GM23338 (cell line): ENCODE measurements around the gene RNF180. TPM values are rescaled to one million over a fixed set of nuclear protein-coding genes. Genes with fewer than 3 reads are reported as not detected.

Source experiments
- ATAC-seq: fragments of 200-7000 bp; cut with Tn5 transposase; 3 replicates; pipeline ENCODE4 v1.9.1; 2020
- DNase-seq: peaks from one replicate; pipeline ENCODE4 v3.0.0-alpha.2; 2015; ENCODE audit warnings: low spot score
- H2AFZ ChIP-seq: fragments of 200-600 bp; sonication (generic); 2 replicates; pipeline ENCODE4 v1.8.0; 2016; ENCODE audit warnings: antibody characterized with exemption, mild to moderate bottlenecking, moderate library complexity
- H3F3A ChIP-seq: fragments of 200-600 bp; sonication (generic); replicated peaks from 2 replicates; pipeline ENCODE4 v1.8.0; 2017; ENCODE audit warnings: antibody characterized with exemption, mixed run types, low read depth
- H3K27ac ChIP-seq: fragments of 200-600 bp; sonication (generic); 2 replicates; pipeline ENCODE4 v1.6.1; 2016; ENCODE audit warnings: low read depth
- H3K27me3 ChIP-seq: fragments of 200-600 bp; sonication (generic); 2 replicates; pipeline ENCODE4 v1.8.0; 2016; ENCODE audit warnings: mild to moderate bottlenecking, mixed run types, moderate library complexity; ENCODE audit not compliant: insufficient read depth
- H3K36me3 ChIP-seq: fragments of 200-600 bp; sonication (generic); 2 replicates; pipeline ENCODE4 v1.8.0; 2016; ENCODE audit warnings: mild to moderate bottlenecking; ENCODE audit not compliant: insufficient read depth
- H3K4me1 ChIP-seq: fragments of 200-600 bp; sonication (generic); 2 replicates; pipeline ENCODE4 v1.8.0; 2016; ENCODE audit warnings: mild to moderate bottlenecking, moderate library complexity; ENCODE audit not compliant: insufficient read depth
- H3K4me2 ChIP-seq: fragments of 200-600 bp; sonication (generic); 2 replicates; pipeline ENCODE4 v1.7.1; 2017; ENCODE audit warnings: mixed run types
- H3K4me3 ChIP-seq: fragments of 200-600 bp; sonication (generic); 2 replicates; pipeline ENCODE4 v1.6.1; 2016; ENCODE audit warnings: mixed run types
- H3K79me2 ChIP-seq: fragments of 200-600 bp; sonication (generic); replicated peaks from 2 replicates; pipeline ENCODE4 v1.8.0; 2017; ENCODE audit warnings: mild to moderate bottlenecking; ENCODE audit not compliant: insufficient read depth
- H3K9me2 ChIP-seq: fragments of 200-600 bp; sonication (generic); 2 replicates; pipeline ENCODE4 v1.8.0; 2017; ENCODE audit not compliant: insufficient read depth
- H4K20me1 ChIP-seq: fragments of 200-600 bp; sonication (generic); replicated peaks from 2 replicates; pipeline ENCODE4 v1.8.0; 2017; ENCODE audit warnings: mild to moderate bottlenecking; ENCODE audit not compliant: insufficient read depth
- H3K27ac Mint-ChIP-seq: 2 replicates; pipeline ENCODE4 v1.8.0; 2020; ENCODE audit warnings: inconsistent platforms, mild to moderate bottlenecking, moderate library complexity, mixed read lengths
- H3K27me3 Mint-ChIP-seq: 3 replicates; pipeline ENCODE4 v1.8.0; 2022; ENCODE audit warnings: low read depth, mild to moderate bottlenecking, moderate library complexity, mixed read lengths, inconsistent platforms; ENCODE audit not compliant: insufficient read depth, poor library complexity
- H3K36me3 Mint-ChIP-seq: 3 replicates; pipeline ENCODE4 v1.8.0; 2021; ENCODE audit warnings: low read depth, mild to moderate bottlenecking, inconsistent platforms, moderate library complexity, mixed read lengths
- H3K4me1 Mint-ChIP-seq: 3 replicates; pipeline ENCODE4 v1.8.0; 2020; ENCODE audit warnings: mild to moderate bottlenecking, inconsistent platforms, mixed read lengths
- H3K4me3 Mint-ChIP-seq: 3 replicates; pipeline ENCODE4 v1.8.0; 2021; ENCODE audit warnings: moderate library complexity, mild to moderate bottlenecking, inconsistent platforms, mixed read lengths
- H3K9me3 Mint-ChIP-seq: 3 replicates; pipeline ENCODE4 v1.8.0; 2020; ENCODE audit warnings: moderate library complexity, mild to moderate bottlenecking, inconsistent platforms, mixed read lengths
- EZH2 ChIP-seq: fragments of 200-600 bp; sonication (generic); IDR thresholded peaks from one replicate; pipeline ENCODE4 v1.8.0; 2017; ENCODE audit warnings: antibody characterized with exemption, mild to moderate bottlenecking, low read depth; ENCODE audit not compliant: unreplicated experiment
- EZH2phosphoT487 ChIP-seq: fragments of 200-600 bp; sonication (generic); IDR thresholded peaks from one replicate; pipeline ENCODE4 v1.8.1; 2018; ENCODE audit warnings: antibody characterized with exemption; ENCODE audit not compliant: unreplicated experiment
- STAT1 ChIP-seq: IDR thresholded peaks from one replicate; pipeline ENCODE4 v1.6.1; 2016; ENCODE audit warnings: antibody characterized with exemption; ENCODE audit not compliant: unreplicated experiment
- ZNF331 ChIP-seq: fragments of 250-450 bp; sonication (Bioruptor Pico); IDR thresholded peaks from 2 replicates; pipeline ENCODE4 v1.5.0; 2020; ENCODE audit warnings: low read depth, mild to moderate bottlenecking, moderate library complexity
- ZNF462 ChIP-seq: fragments of 250-450 bp; sonication (Bioruptor Pico); IDR thresholded peaks from 2 replicates; pipeline ENCODE4 v1.5.0; 2020; ENCODE audit warnings: mild to moderate bottlenecking, moderate library complexity
- polyA plus RNA-seq: library from polyadenylated mRNA; unstranded; fragments of >200 nt; fragmentation: Nextera tagmentation; extraction: Ambion mirVana; gene quantifications from 2 replicates; pipeline ENCODE4 v1.2.1, GENCODE V29; 2016
- total RNA-seq: library from RNA; depleted of rRNA; stranded (reverse); fragments of >200 nt; shearing (Covaris generic); gene quantifications from 2 replicates; pipeline ENCODE4 v1.2.3, GENCODE V29; 2014
- TF ChIP-seq, protein P1 (sequence below), 2 experiments: fragments of 200-600 bp in 1 of 2; sonication (generic) in 1 of 2; conservative IDR thresholded peaks; 2 replicates each; pipeline versions ENCODE4 v1.5.1 to v1.6.1; 2016 to 2017; ENCODE audit warnings: antibody characterized with exemption in 2 of 2, low read depth in 2 of 2, mild to moderate bottlenecking in 2 of 2, moderate library complexity in 1 of 2

The RNF180 gene
- total and polyA plus RNA-seq, 2 experiments from 2014 or later: 2.0 to 4.2 TPM

GRCh38 chr5:64180661-64181343 lies 15.2 kb downstream of the RNF180 start:
- Histone ChIP-seq H3K79me2 (no peaks in the 10 kb centered on the region), H4K20me1 (no peaks in the 10 kb centered on the region), H3K27me3 (no peaks in the 10 kb centered on the region), H3K4me3 (no peak overlapping the region), H3K4me2 (no peak overlapping the region), H3K9me2 (no peaks in the 10 kb centered on the region), H3K4me1 (no peaks in the 10 kb centered on the region), H3K27ac (no peak overlapping the region), H3K36me3 (no peaks in the 10 kb centered on the region), H2AFZ (peak overlapping the region; percentile 58; the same call in 1 of the 2 replicates), H3F3A (no peaks in the 10 kb centered on the region)
- no peaks in the 10 kb centered on the region for H3K9me3 Mint-ChIP-seq
- H3K4me1 Mint-ChIP-seq: no peaks in the 10 kb centered on the region
- no peak for DNase-seq
- H3K4me3 Mint-ChIP-seq: no peak overlapping the region
- peak overlapping the region; percentile 33; the same call in 1 of the 2 replicates for H3K27ac Mint-ChIP-seq
- H3K36me3 Mint-ChIP-seq: no peaks in the 10 kb centered on the region
- no peak for ATAC-seq
- no peak for TF ChIP-seq STAT1
- no peak for TF ChIP-seq ZNF462
- H3K27me3 Mint-ChIP-seq: no peaks in the 10 kb centered on the region

DNA sequence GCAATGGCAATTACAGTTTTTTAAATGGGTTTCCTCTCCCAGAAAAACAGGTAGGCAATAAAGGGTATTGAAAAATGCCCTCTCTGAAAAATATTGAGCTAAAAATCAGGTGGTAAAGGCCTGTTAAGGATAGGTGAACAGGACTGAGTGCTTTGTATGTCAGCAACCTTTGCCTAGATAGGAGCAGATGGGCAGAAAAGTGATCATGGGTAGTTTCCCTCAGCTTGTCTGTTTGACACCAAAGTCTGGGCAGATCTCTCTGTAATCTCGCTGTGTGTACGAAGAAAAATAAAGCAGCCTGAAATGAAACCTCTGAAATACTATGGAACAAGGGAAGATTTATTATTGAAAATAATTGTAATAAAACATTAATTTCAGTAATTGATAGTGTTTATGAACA lies 15.8 kb downstream of the RNF180 start:
- no peak for DNase-seq
- Histone ChIP-seq H3K4me2 (no peak overlapping the region), H3K27me3 (no peaks in the 10 kb centered on the region), H3K27ac (no peak overlapping the region), H2AFZ (no peak overlapping the region), H3K36me3 (no peaks in the 10 kb centered on the region), H3K9me2 (no peaks in the 10 kb centered on the region), H4K20me1 (no peaks in the 10 kb centered on the region), H3K79me2 (no peaks in the 10 kb centered on the region), H3K4me1 (no peaks in the 10 kb centered on the region), H3F3A (no peaks in the 10 kb centered on the region), H3K4me3 (no peak overlapping the region)
- no peak overlapping the region; the same call in 1 of the 2 replicates for H3K27ac Mint-ChIP-seq
- no peaks in the 10 kb centered on the region for H3K4me1 Mint-ChIP-seq
- no peaks in the 10 kb centered on the region for H3K36me3 Mint-ChIP-seq
- no peaks in the 10 kb centered on the region for H3K27me3 Mint-ChIP-seq
- no peak for ATAC-seq
- H3K9me3 Mint-ChIP-seq: no peaks in the 10 kb centered on the region
- H3K4me3 Mint-ChIP-seq: no peak overlapping the region
- no peak for TF ChIP-seq ZNF331 (CRISPR knock-in tag)
- TF ChIP-seq EZH2: no peak
- TF ChIP-seq EZH2phosphoT487: no peak
- TF ChIP-seq, protein P1, sequence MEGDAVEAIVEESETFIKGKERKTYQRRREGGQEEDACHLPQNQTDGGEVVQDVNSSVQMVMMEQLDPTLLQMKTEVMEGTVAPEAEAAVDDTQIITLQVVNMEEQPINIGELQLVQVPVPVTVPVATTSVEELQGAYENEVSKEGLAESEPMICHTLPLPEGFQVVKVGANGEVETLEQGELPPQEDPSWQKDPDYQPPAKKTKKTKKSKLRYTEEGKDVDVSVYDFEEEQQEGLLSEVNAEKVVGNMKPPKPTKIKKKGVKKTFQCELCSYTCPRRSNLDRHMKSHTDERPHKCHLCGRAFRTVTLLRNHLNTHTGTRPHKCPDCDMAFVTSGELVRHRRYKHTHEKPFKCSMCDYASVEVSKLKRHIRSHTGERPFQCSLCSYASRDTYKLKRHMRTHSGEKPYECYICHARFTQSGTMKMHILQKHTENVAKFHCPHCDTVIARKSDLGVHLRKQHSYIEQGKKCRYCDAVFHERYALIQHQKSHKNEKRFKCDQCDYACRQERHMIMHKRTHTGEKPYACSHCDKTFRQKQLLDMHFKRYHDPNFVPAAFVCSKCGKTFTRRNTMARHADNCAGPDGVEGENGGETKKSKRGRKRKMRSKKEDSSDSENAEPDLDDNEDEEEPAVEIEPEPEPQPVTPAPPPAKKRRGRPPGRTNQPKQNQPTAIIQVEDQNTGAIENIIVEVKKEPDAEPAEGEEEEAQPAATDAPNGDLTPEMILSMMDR (conservative IDR thresholded peaks at IDR 0.05; ENCODE audit: low read depth in 2 of 2): no peak
